Cardiac muscle cell (in vitro differentiated cells and primary cell): ENCODE measurements around the gene EDA. TPM values are rescaled to one million over a fixed set of nuclear protein-coding genes. Genes with fewer than 3 reads are reported as not detected.

Source experiments
- DNase-seq, 2 donors: peaks; one replicate each; pipeline versions ENCODE4 v3.0.0 to v3.0.0-alpha.2; 2010 to 2017; ENCODE audit warnings: low read depth in 1 of 2, low spot score in 1 of 2
- H3K27ac ChIP-seq: fragments of 200-600 bp; sonication (generic); 2 replicates; pipeline ENCODE4 v1.5.1; 2016
- H3K27me3 ChIP-seq: fragments of 200-600 bp; sonication (generic); 2 replicates; pipeline ENCODE4 v1.6.0; 2016; ENCODE audit warnings: control low read depth
- H3K36me3 ChIP-seq: fragments of 200-600 bp; sonication (generic); 2 replicates; pipeline ENCODE4 v1.5.1; 2016; ENCODE audit warnings: control low read depth
- H3K4me1 ChIP-seq: fragments of 200-600 bp; sonication (generic); 2 replicates; pipeline ENCODE4 v1.8.1; 2017; ENCODE audit warnings: low read depth, mild to moderate bottlenecking, mixed run types
- H3K4me3 ChIP-seq: fragments of 200-600 bp; sonication (generic); 2 replicates; pipeline ENCODE4 v1.5.1; 2016; ENCODE audit warnings: mild to moderate bottlenecking
- H3K9me3 ChIP-seq: fragments of 200-600 bp; sonication (generic); 2 replicates; pipeline ENCODE4 v1.5.1; 2017; ENCODE audit warnings: low read depth, mild to moderate bottlenecking, control low read depth
- polyA plus RNA-seq: library from polyadenylated mRNA; unstranded; fragments of >200 nt; fragmentation: Nextera tagmentation; extraction: Ambion mirVana; gene quantifications from 2 replicates; pipeline ENCODE4 v1.2.1, GENCODE V29; 2016
- total RNA-seq: library from RNA; depleted of rRNA; stranded (reverse); fragments of >200 nt; gene quantifications from 2 replicates; pipeline ENCODE4 v1.2.3, GENCODE V29; 2016
- TF ChIP-seq, protein P1 (sequence below): IDR thresholded peaks from 2 replicates; pipeline ENCODE4 v1.5.1; 2012; ENCODE audit warnings: low read depth, mild to moderate bottlenecking, low read length

The EDA gene
- total and polyA plus RNA-seq, 2 experiments from 2014 or later, result 0.56 to 2.7 TPM

DNA sequence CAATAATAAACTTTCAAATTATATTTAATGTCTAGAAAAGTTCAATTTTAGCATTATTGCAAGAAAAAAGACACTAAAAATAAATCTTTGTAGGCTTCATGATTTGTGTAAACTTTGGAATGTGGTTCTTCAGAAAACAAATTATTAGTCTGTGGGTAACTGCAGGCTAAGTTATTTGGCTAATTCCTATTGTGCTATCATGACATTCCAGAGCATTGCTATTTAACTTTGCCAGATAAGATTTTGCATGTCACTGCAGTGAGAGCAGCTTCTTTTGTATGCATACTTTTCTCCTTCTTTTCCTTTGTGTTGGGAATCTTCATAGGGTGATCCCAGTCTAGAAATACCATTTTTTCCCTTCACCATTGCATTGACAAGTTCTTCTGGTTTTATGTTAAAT, 303.8 kb downstream of the EDA start:
- H3K36me3 ChIP-seq, result no peaks in the 10 kb centered on the region
- H3K27me3 ChIP-seq, result no peaks in the 10 kb centered on the region
- no peak overlapping the region for H3K4me3 ChIP-seq
- H3K4me1 ChIP-seq, result peaks cover 13% of the 10 kb centered on the region
- TF ChIP-seq, protein P1, sequence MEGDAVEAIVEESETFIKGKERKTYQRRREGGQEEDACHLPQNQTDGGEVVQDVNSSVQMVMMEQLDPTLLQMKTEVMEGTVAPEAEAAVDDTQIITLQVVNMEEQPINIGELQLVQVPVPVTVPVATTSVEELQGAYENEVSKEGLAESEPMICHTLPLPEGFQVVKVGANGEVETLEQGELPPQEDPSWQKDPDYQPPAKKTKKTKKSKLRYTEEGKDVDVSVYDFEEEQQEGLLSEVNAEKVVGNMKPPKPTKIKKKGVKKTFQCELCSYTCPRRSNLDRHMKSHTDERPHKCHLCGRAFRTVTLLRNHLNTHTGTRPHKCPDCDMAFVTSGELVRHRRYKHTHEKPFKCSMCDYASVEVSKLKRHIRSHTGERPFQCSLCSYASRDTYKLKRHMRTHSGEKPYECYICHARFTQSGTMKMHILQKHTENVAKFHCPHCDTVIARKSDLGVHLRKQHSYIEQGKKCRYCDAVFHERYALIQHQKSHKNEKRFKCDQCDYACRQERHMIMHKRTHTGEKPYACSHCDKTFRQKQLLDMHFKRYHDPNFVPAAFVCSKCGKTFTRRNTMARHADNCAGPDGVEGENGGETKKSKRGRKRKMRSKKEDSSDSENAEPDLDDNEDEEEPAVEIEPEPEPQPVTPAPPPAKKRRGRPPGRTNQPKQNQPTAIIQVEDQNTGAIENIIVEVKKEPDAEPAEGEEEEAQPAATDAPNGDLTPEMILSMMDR, result no peak
- DNase-seq, result peak; percentile 10 to 60
- no peak overlapping the region for H3K27ac ChIP-seq
- no peaks in the 10 kb centered on the region for H3K9me3 ChIP-seq

DNA sequence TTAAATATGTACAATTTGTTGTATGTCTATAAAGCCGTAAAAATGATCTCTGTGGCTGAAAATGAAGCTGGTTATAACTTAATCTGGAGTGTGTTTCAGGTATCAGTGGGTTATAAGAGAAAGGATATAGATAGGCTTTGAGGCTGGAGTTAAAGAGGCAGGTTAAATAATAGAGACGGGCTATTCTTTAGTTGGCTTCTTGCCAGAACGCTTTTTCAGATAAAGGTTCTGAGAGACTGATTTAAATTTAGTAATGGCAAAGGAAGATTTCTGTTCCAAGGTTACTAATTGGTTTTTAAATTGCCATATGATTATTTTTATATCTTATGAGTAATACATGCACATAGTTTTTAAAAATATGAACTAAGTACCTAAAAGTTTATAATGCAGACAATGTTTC, 316.4 kb downstream of the EDA start:
- Histone ChIP-seq H3K27me3 (no peaks in the 10 kb centered on the region), H3K9me3 (no peaks in the 10 kb centered on the region), H3K4me1 (no peaks in the 10 kb centered on the region), H3K36me3 (no peaks in the 10 kb centered on the region), H3K4me3 (no peak overlapping the region), H3K27ac (no peak overlapping the region)
- peak in 1 of 2 donors; percentile 17 for DNase-seq
- TF ChIP-seq, protein P1, result no peak

DNA sequence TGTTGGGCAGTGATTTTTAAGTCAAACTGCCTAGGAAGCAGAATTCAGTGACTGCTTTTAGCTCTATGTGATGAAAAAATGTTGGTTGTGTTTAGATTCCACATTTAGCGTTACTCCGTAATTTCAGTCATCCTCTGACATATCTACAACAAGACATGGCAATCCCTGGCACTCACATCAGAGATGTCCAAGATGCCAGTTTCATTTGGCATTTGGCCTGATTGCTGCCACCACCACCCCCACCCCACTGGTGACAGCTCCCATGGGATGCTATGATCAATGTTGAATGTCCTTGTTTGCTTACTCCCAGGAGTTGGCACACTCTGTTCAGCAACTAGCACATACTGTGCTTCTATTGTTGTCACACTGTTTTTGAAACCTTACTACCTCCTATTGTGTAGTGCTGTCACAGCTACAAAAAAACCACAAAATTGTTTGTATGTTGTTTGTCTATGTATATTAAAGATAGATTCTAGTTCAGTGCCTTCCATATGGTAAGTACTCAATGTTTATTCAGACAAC, 332.4 kb downstream of the EDA start:
- H3K27me3 ChIP-seq, result no peaks in the 10 kb centered on the region
- H3K36me3 ChIP-seq, result no peaks in the 10 kb centered on the region
- H3K9me3 ChIP-seq, result no peaks in the 10 kb centered on the region
- TF ChIP-seq, protein P1, result no peak
- H3K4me3 ChIP-seq, result no peak overlapping the region
- no peaks in the 10 kb centered on the region for H3K4me1 ChIP-seq
- no peak for DNase-seq
- H3K27ac ChIP-seq, result no peak overlapping the region

DNA sequence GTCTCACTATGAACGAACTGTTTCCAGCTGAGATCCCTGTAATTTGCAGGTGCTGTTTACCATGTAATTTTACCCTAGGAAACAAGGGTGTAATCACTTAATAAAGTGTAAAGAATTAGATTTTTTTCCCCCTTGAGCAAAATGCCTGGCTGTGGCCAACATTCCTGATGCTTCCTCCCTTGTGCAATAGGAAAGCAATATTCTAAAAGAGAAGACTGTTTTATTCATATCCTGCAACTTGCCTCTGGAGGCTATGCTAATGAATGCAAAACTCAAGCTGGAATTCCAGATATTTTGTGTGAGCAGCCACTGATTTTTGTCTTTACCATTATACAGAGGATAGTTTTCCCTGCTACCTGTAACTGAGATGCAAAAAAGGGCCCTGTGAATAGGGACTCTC, 335.8 kb downstream of the EDA start:
- Histone ChIP-seq H3K27ac (no peak overlapping the region), H3K9me3 (peaks cover 3% of the 10 kb centered on the region), H3K4me1 (no peaks in the 10 kb centered on the region), H3K27me3 (no peaks in the 10 kb centered on the region), H3K4me3 (no peak overlapping the region), H3K36me3 (no peaks in the 10 kb centered on the region)
- TF ChIP-seq, protein P1, result no peak
- peak in 1 of 2 donors; percentile 69 for DNase-seq

DNA sequence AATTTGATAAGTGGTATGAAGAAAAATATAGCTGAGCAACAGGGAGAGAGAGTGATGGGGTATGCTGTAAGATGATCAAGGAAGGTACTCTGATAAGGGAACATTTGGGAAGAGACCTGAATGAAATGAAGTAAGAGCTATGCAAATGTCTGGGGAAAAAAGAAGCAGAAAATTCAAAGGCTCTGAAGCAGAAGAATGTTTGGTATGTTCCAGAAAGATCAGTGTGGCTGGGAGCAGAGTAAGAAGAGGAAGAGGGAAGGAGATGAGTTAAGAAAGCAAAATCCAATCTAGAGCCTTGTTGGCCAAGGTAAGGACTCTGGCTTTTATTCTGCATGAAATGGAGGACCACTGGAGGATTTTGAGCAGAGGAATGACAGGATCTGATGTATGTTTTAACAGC, 343.8 kb downstream of the EDA start:
- no peaks in the 10 kb centered on the region for H3K4me1 ChIP-seq
- H3K36me3 ChIP-seq, result no peaks in the 10 kb centered on the region
- no peaks in the 10 kb centered on the region for H3K27me3 ChIP-seq

More for the DNA sequence above, 343.8 kb downstream of the EDA start:
- TF ChIP-seq, protein P1, result no peak
- peaks cover 3% of the 10 kb centered on the region for H3K9me3 ChIP-seq
- no peak overlapping the region for H3K27ac ChIP-seq
- H3K4me3 ChIP-seq, result no peak overlapping the region
- peak in 1 of 2 donors; percentile 11 for DNase-seq
